Measurements from ENCODE around the gene MBP. TPM values are rescaled to one million over a fixed set of nuclear protein-coding genes. Genes with fewer than 3 reads are reported as not detected.
A peak's percentile ranks its signal among the peaks of the same experiment; 100 is the strongest.

The MBP gene
- total and polyA plus RNA-seq, 8 donors = 6.3 to 33.5 (median 20.7) TPM

- no peak for TF ChIP-seq CTCF (IDR thresholded peaks at IDR 0.05)
- H3K4me1 ChIP-seq = peaks cover 0 to 10% (median 8%) of the 10 kb centered on the region in 3 donors
- H3K36me3 ChIP-seq = no peaks in the 10 kb centered on the region
- no peak for DNase-seq
- WGBS, 2 donors = 86 to 88% methylated on average over 18 of the region's 18 CpGs
- ATAC-seq = no peak
- H3K27ac ChIP-seq = no peak overlapping the region
- no peaks in the 10 kb centered on the region for H3K27me3 ChIP-seq
- no peak for FAIRE-seq
- H3K9me3 ChIP-seq = no peaks in the 10 kb centered on the region
- intact Hi-C loops (cut with DNase I) = no loop called here
- no peak overlapping the region for H3K4me3 ChIP-seq
Measured at GRCh38 chr18:77090546-77091174, 41.9 kb downstream of the MBP start.

DNA sequence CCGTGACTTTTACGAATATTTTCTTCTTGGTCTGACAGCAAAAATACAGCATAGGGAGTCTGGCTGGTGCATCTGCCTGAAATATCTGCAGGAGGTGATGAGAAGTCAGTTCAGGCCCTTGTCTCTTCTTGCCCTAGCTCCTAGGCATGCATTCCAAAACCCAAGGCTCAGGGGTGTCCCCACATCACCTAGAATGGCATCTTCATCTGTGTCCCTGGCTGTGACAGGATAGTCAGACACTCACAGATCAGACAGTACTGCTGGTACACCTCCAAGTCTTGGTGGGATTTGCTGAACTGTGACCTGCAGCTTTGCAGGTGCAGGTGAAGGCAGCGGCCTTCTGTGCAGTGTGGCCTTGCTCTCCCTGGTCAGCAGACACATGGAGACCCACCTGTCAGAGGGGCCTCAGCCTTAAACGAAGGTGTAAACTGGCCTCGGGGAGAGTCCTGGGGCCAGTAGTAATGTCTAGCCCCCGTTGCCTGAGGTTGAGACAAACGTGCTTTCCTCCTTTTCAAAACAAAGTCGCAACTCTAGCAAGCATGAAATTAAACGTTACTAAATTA lies 42.8 kb downstream of the MBP start:
- peak overlapping the region in 2 of 4 donors; percentile 53 to 70 for H3K27ac ChIP-seq
- H3K9me3 ChIP-seq = no peaks in the 10 kb centered on the region
- H3K36me3 ChIP-seq = no peaks in the 10 kb centered on the region
- H3K27me3 ChIP-seq = no peaks in the 10 kb centered on the region
- no peak for DNase-seq
- intact Hi-C loops (cut with DNase I) = no loop called here
- peaks cover 0 to 16% (median 15%) of the 10 kb centered on the region in 3 donors for H3K4me1 ChIP-seq
- 86 to 88% methylated on average over 9 of the region's 9 CpGs for WGBS, 2 donors
- FAIRE-seq = no peak
- no peak for ATAC-seq
- no peak for TF ChIP-seq CTCF (IDR thresholded peaks at IDR 0.05)
- no peak overlapping the region for H3K4me3 ChIP-seq

GRCh38 chr18:77088963-77089722 lies 43.4 kb downstream of the MBP start:
- ATAC-seq (peak; percentile 31 to 56 (median 42)), FAIRE-seq (no peak), DNase-seq (peak in 1 of 6 donors; percentile 52)
- no peak for TF ChIP-seq CTCF (IDR thresholded peaks at IDR 0.05)
- H3K27me3 ChIP-seq = no peaks in the 10 kb centered on the region
- no peak overlapping the region for H3K4me3 ChIP-seq
- peaks cover 0 to 20% (median 18%) of the 10 kb centered on the region in 3 donors for H3K4me1 ChIP-seq
- no peaks in the 10 kb centered on the region for H3K36me3 ChIP-seq
- WGBS, 2 donors = 64 to 68% methylated on average over 14 of the region's 14 CpGs
- H3K27ac ChIP-seq = peak overlapping the region in 2 of 4 donors; percentile 53 to 70
- no peaks in the 10 kb centered on the region for H3K9me3 ChIP-seq
- intact Hi-C loops (cut with DNase I) = no loop called here

GRCh38 chr18:77087393-77088141 lies 45.0 kb downstream of the MBP start:
- intact Hi-C loops (cut with DNase I) = no loop called here
- FAIRE-seq = no peak
- Histone ChIP-seq H3K27ac (peak overlapping the region; percentile 10 to 44 (median 30)), H3K9me3 (no peaks in the 10 kb centered on the region), H3K4me1 (peaks cover 5 to 26% (median 25%) of the 10 kb centered on the region in 3 donors), H3K36me3 (no peaks in the 10 kb centered on the region), H3K27me3 (no peaks in the 10 kb centered on the region), H3K4me3 (peak overlapping the region in 2 of 4 donors; percentile 3 to 17)
- TF ChIP-seq CTCF (IDR thresholded peaks at IDR 0.05) = no peak
- WGBS, 2 donors = 65 to 76% methylated on average over 42 to 55 of the region's 55 CpGs
- peak in 3 of 4 donors; percentile 34 to 52 (median 39) for ATAC-seq
- DNase-seq = peak in 3 of 6 donors; percentile 40 to 82 (median 51)
